IMR-90 (cell line): ENCODE data around the gene COX7C.

Experiments
- CTCF ChIP-seq: conservative IDR thresholded peaks from 2 replicates; pipeline ENCODE4 v1.5.1; 2012; ENCODE audit warnings: mild to moderate bottlenecking, low read depth, low read length, improper control_type of control experiment
- ELK1 ChIP-seq: fragments of 150-350 bp; IDR thresholded peaks from 2 replicates; pipeline ENCODE4 v1.6.1; 2016; ENCODE audit warnings: low read depth, mild to moderate bottlenecking, low read length, moderate library complexity, borderline replicate concordance
- MXI1 ChIP-seq: IDR thresholded peaks from 2 replicates; pipeline ENCODE4 v1.6.1; 2012; ENCODE audit warnings: low read depth, mild to moderate bottlenecking, low read length, moderate library complexity, borderline replicate concordance
- NFE2L2 ChIP-seq: fragments of 150-350 bp; IDR thresholded peaks from 2 replicates; pipeline ENCODE4 v1.6.1; 2016; ENCODE audit warnings: low read depth, mild to moderate bottlenecking, low read length
- POLR2A ChIP-seq: IDR thresholded peaks from 2 replicates; pipeline ENCODE4 v1.6.1; 2012; ENCODE audit warnings: mild to moderate bottlenecking, low read depth, low read length
- RAD21 ChIP-seq: IDR thresholded peaks from 2 replicates; pipeline ENCODE4 v1.6.1; 2012; ENCODE audit warnings: low read length, improper control_type of control experiment
- USF2 ChIP-seq: fragments of 150-350 bp; IDR thresholded peaks from 2 replicates; pipeline ENCODE4 v1.6.1; 2017; ENCODE audit warnings: mild to moderate bottlenecking, antibody characterized with exemption, low read length, low read depth

DNA sequence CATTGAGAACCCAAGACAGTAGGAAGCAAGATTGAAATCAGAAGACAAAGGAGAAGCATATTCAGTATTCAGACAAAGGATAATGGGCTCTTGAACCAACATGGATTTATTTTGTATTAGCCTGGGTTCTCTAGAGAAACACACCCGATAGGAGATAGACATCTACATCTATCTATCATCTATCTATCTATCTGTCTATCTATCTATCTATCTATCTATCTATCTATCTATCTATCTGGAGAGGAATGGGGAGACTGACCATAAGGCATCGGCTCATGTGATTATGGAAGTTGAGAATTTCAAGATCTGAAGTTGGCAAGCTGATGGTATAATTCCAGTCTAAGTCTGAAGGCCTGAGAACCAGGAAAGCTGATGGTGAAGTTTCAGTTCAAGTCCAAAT, 13.4 kb downstream of the COX7C start:
- no peak for TF ChIP-seq CTCF
- no peak for TF ChIP-seq POLR2A
- TF ChIP-seq ELK1 = no peak
- TF ChIP-seq USF2 = no peak
- no peak for TF ChIP-seq NFE2L2
- TF ChIP-seq MXI1 = no peak
- no peak for TF ChIP-seq RAD21
